Stimulated activated CD4-positive, alpha-beta T cell treated with anti-CD3 and anti-CD28 coated beads, Interleukin-4, amount 100 ng/mL, for 4 hours (primary cell): ENCODE data around the gene ABCG1.

Experiments
- DNase-seq, 2 experiments: peaks; one replicate each; pipeline ENCODE4 v3.0.0-alpha.2; 2020

Gene ABCG1

GRCh38 chr21:42215942-42216725, 2.8 kb upstream of the ABCG1 start:
- no peak for DNase-seq

GRCh38 chr21:42216726-42217572, 2.0 kb upstream of the ABCG1 start:
- no peak for DNase-seq

GRCh38 chr21:42219606-42220137, 732 bp downstream of the ABCG1 start:
- DNase-seq: no peak

DNA sequence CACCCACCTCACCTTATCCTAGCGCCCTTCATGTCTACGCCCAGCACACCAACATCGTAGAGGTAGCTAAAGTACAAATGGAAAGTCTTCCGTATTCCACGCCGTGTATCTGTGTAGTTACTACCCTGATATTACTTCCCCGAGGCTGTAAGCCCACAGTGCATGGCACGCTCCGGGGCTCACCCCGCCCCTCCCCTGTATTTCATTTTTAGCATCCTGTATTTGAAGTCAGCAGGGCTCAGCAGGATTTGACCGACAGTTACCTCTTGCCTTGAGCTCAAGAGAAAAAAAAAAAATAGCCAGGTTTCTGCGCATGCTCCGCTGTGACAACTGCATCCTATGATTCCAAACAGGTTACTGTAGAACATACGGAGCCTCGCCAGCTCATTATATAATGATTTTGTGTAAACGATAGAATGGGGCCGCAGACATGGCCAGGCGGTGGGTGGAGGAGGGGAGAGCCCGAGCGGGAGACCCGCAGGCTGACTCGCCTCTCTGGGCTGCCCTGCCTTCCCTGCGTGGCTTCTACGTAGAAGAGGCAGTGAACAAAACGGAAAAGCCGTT, 1.3 kb downstream of the ABCG1 start:
- DNase-seq: peak in 1 of 2 experiments; percentile 56

DNA sequence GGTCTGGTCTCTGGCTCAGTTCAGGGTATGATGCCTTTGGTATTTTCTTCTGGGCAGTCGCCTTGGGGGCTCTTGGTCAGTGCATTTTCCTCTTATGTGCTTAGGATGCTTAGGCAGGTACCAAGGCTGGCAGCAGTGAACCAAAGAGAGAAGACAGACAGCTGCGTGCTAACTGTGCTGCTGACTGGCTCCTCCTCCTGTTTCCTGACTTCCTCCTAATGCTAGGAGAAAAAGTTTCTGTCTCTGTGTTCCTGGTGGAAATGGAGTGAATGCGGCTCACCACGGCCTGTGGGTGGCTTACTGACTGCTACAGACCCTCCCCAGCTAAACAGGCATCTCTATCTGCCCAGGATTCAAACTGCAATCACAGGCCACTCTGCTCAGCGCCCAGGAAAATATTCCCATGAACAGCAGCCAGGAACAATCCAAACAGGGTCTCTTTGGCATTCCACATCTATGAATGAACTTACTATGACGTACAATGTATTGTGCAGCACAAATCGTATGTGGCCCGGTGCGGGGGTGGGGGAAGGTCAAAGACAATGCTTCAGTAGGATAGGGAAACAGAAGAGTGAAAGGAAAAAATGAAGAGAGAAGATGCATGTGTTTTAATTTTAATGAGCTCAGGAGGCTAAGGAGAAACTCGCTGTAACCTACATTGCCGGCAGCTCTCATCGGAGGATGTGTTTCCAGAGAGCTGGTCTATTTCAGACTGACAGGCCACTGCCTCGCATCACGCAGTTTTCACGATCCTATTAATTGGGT, 2.8 kb downstream of the ABCG1 start:
- no peak for DNase-seq

- no peak for DNase-seq
Observed at GRCh38 chr21:42222386-42222785, 3.4 kb downstream of the ABCG1 start.

DNA sequence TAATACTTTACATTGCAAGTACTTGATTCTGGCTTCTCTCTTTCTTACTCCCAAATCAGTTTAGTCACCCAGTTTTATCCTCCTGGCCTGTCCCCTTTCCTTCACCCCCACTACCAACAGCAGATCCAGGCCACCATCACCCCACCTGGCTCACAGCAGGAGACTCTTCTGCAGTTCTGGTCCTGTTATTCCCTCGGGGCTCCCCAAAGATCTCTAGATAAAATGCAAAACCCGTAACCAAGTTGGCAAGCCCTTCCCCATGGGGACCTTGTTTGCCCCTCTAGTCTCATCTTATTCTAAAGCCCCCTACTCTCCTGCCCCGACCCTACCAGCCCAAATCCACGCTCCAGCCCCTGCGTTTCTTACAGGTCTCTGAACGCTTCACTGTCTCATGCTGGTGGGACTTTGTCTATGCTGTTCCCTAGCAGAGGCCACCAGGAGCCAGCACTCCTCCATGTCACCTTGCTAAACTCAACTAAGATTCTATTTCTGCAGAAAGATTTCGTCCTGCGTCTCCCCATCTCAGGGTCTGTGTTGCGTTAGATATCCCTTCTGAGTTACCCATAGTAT, 4.0 kb downstream of the ABCG1 start:
- DNase-seq: no peak

DNA sequence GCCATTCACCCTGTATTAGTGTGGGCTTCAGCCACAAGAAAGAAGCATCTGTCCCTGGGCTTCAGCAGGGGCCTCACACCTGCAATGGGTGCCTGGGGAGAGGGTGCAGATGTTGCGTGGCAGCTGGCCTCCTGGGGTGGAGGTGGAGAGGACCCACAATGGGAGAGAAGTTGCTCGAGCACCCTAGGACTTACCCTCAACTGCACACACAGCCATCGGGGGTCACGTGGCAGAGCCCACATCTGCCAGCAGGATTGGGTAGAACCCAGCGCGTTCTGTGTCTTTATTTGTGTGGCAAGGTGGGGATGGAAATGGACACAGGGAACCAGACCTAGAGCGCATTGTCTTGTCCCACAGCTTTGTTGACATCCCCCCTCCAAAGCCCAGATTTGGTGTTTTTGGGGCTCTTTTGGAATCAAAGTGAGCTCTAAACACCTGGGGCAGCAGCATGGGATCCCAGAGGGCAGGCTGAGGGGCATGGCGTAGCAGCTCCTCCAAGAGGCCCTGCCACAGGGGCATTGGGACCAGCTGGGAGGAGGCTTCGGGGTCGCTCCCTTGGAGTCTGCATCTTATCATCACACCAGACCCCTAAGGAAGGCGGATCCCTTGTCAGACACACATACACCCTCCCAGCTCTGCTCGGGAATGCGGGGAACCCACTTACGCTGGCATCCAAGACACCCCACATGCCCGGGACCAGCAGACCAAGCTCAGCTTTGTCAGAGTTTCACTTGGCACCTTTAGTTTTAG, 5.1 kb downstream of the ABCG1 start:
- DNase-seq: no peak

DNA sequence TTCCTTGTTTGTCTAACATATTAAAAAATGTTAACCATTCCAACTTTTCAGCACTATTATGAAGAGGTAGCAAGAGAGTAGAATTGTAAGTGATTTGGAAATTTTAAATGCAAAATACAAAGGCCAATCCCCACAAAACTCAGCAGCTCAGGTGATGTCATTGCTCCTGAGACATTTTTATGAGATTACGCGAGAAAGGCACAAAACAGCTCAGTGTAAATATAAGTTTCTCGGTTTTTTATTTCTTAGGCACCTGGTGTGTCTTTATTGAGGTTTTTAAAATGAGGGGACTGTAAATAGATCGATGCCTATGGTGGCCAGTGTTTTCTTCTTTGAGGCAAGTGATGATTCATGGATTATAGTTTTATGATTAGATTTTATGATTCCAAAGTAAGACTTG, 6.1 kb downstream of the ABCG1 start:
- DNase-seq: no peak

- no peak for DNase-seq
Observed at GRCh38 chr21:42225571-42226155, 6.7 kb downstream of the ABCG1 start.

GRCh38 chr21:42226626-42227025, 7.7 kb downstream of the ABCG1 start:
- no peak for DNase-seq

- DNase-seq: peak; percentile 80 to 90
Observed at GRCh38 chr21:42227909-42228708, 9.2 kb downstream of the ABCG1 start.

DNA sequence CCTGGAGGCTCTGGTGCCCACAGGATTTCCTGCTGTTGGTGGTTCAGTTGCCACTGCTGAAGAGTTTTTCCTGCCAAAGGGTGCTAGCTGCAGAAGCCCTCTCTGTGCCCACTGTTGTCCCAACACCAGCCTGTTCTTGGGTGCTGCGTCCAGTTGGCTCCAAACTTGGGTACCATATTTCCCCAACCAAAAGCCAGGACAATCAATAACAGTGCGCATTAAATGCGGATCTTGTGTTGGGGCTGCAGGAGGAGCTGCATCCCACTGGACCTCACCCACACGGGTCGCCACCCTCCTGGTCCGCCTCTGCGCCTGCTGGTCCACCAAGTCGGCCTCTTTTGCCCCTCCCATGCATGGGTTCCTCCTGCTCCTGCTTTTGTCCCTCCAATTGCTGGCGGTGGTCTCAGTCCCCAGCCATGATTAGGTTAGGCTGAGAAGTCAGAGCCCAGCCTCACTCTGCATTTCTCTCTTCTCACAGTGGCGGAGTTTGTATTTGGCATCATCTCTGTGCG, 9.8 kb downstream of the ABCG1 start:
- DNase-seq: no peak

- no peak for DNase-seq
Observed at GRCh38 chr21:42229676-42230075, 10.7 kb downstream of the ABCG1 start.

- no peak for DNase-seq
Observed at GRCh38 chr21:42230178-42230577, 11.2 kb downstream of the ABCG1 start.

DNA sequence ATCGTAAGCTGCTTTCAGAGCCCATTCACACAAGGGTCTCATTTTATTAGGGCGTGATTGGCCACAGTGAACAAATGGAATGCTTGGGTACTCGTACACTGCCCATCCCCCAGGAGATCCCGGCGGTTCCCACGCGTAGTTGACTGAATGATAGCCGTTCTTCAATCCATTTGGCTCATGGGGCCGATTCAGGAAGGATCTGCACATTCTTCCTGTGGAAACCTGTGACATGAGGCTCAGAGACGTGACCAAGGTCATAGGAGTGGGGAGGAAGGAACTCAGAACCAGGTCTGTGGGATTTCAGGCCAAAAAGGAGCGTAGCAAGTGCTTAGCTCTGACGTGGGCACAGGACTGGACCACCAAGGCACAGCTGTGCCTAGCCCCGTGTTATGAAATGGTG, 11.7 kb downstream of the ABCG1 start:
- no peak for DNase-seq

- no peak for DNase-seq
Observed at GRCh38 chr21:42231756-42232155, 12.8 kb downstream of the ABCG1 start.

GRCh38 chr21:42232176-42232825, 13.4 kb downstream of the ABCG1 start:
- DNase-seq: no peak
